ENCODE results near the gene PACS2. TPM values are rescaled to one million over a fixed set of nuclear protein-coding genes. Genes with fewer than 3 reads are reported as not detected.

Gene PACS2
- total and polyA plus RNA-seq, 2 experiments from 2014 or later, result 41.1 to 54.5 TPM

DNA sequence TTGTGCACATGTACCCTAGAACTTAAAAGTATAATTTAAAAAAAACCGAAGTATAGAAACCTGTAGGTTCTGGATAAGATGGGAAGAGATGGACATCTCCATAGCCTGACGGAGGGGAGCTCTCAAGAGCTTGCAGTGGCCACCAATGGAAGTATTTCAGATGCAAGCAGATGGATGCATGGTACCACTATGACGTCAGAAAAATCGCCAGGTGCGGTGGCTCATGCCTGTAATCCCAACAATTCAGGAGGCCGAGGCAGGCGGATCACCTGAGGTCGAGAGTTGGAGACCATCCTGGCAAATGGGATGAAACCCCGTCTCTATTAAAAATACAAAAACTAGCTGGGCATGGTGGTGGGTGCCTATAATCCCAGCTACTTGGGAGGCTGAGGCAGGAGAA, 87.2 kb downstream of the PACS2 start:
- peaks cover 3% of the 10 kb centered on the region for H3K36me3 ChIP-seq (replicated peaks; ENCODE audit: insufficient read depth, low read depth)
- H4K20me1 ChIP-seq (ENCODE audit: insufficient read depth, poor library complexity, severe bottlenecking), result no peaks in the 10 kb centered on the region
- DNase-seq (ENCODE audit: low spot score), result no peak
- H3K4me3 ChIP-seq, result no peak overlapping the region
- no peaks in the 10 kb centered on the region for H3K9me2 ChIP-seq (replicated peaks; ENCODE audit: insufficient read depth)
- no peak overlapping the region for H3K4me2 ChIP-seq
- TF ChIP-seq, protein P1, sequence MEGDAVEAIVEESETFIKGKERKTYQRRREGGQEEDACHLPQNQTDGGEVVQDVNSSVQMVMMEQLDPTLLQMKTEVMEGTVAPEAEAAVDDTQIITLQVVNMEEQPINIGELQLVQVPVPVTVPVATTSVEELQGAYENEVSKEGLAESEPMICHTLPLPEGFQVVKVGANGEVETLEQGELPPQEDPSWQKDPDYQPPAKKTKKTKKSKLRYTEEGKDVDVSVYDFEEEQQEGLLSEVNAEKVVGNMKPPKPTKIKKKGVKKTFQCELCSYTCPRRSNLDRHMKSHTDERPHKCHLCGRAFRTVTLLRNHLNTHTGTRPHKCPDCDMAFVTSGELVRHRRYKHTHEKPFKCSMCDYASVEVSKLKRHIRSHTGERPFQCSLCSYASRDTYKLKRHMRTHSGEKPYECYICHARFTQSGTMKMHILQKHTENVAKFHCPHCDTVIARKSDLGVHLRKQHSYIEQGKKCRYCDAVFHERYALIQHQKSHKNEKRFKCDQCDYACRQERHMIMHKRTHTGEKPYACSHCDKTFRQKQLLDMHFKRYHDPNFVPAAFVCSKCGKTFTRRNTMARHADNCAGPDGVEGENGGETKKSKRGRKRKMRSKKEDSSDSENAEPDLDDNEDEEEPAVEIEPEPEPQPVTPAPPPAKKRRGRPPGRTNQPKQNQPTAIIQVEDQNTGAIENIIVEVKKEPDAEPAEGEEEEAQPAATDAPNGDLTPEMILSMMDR (IDR thresholded peaks at IDR 0.05; ENCODE audit: poor library complexity), result no peak
- no peak for TF ChIP-seq EZH2 (IDR thresholded peaks at IDR 0.05; ENCODE audit: borderline replicate concordance)
- TF ChIP-seq EZH2phosphoT487 (IDR thresholded peaks at IDR 0.05; ENCODE audit: low read depth, severe bottlenecking, unreplicated experiment), result no peak
- WGBS (ENCODE audit: low lambda C conversion rate, missing lambda C conversion rate), result 99% methylated on average over 9 of the region's 9 CpGs
- no peaks in the 10 kb centered on the region for H3K27me3 ChIP-seq
- H3K79me2 ChIP-seq, result peaks cover 10% of the 10 kb centered on the region
- no peak overlapping the region for H3K27ac ChIP-seq
- no peak overlapping the region for H2AFZ ChIP-seq
- no peaks in the 10 kb centered on the region for H3K9me3 ChIP-seq (ENCODE audit: low read depth)
- H3K4me1 ChIP-seq (ENCODE audit: insufficient read depth), result peaks cover 14% of the 10 kb centered on the region

DNA sequence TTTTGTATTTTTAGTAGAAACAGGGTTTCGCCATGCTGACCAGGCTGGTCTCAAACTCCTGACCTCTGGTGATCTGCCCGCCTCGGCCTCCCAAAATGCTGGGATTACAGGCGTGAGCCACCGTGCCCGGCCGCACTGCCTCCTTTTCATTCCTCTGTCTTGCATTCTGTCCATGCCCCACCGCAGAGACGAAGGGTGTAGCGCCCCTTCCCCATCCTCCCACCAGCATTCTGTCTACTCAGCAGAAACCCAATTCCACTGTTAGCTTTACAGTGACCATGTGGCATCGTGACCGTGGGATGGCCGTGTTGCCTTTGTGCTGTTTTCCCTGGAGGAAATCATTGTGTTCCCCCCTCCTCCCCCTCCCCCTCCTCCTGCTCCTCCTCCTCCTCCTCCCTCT, 94.0 kb downstream of the PACS2 start:
- Histone ChIP-seq H2AFZ (no peak overlapping the region), H3K79me2 (no peaks in the 10 kb centered on the region), H3K36me3 (replicated peaks; ENCODE audit: insufficient read depth, low read depth) (no peaks in the 10 kb centered on the region), H4K20me1 (ENCODE audit: insufficient read depth, poor library complexity, severe bottlenecking) (no peaks in the 10 kb centered on the region), H3K27ac (no peak overlapping the region), H3K27me3 (peaks cover 20% of the 10 kb centered on the region), H3K4me3 (no peak overlapping the region), H3K9me2 (replicated peaks; ENCODE audit: insufficient read depth) (no peaks in the 10 kb centered on the region), H3K9me3 (ENCODE audit: low read depth) (no peaks in the 10 kb centered on the region), H3K4me1 (ENCODE audit: insufficient read depth) (peaks cover 10% of the 10 kb centered on the region), H3K4me2 (no peak overlapping the region)
- no peak for DNase-seq (ENCODE audit: low spot score)
- WGBS (ENCODE audit: low lambda C conversion rate, missing lambda C conversion rate), result 92% methylated on average over 10 of the region's 13 CpGs
- no peak for TF ChIP-seq EZH2 (IDR thresholded peaks at IDR 0.05; ENCODE audit: borderline replicate concordance)
- TF ChIP-seq EZH2phosphoT487 (IDR thresholded peaks at IDR 0.05; ENCODE audit: low read depth, severe bottlenecking, unreplicated experiment), result no peak
- TF ChIP-seq, protein P1 (IDR thresholded peaks at IDR 0.05; ENCODE audit: poor library complexity), result no peak

DNA sequence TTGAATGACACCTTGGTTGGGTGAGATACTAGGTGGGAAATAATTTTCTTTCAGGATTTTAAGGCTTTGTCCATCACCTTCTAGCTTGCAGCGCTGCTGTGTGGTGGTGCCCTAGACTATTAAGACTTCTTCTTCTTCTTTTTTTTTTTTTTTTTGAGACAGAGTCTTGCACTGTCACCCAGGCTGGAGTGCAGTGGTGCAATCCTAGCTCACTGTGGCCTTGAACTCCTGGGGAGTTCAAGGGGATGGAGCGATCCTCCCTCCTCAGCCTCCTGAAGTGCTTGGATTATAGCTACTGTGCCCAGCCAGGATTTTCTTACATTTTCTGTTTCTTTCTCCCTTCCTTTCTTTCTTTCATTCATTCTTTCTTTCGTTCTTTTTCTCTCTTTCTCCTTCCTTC, 94.8 kb downstream of the PACS2 start:
- TF ChIP-seq, protein P1 (IDR thresholded peaks at IDR 0.05; ENCODE audit: poor library complexity), result no peak
- no peak for TF ChIP-seq EZH2phosphoT487 (IDR thresholded peaks at IDR 0.05; ENCODE audit: low read depth, severe bottlenecking, unreplicated experiment)
- TF ChIP-seq EZH2 (IDR thresholded peaks at IDR 0.05; ENCODE audit: borderline replicate concordance), result no peak
- Histone ChIP-seq H3K9me2 (replicated peaks; ENCODE audit: insufficient read depth) (no peaks in the 10 kb centered on the region), H3K27ac (no peak overlapping the region), H3K4me2 (no peak overlapping the region), H3K4me3 (no peak overlapping the region), H2AFZ (no peak overlapping the region), H4K20me1 (ENCODE audit: insufficient read depth, poor library complexity, severe bottlenecking) (no peaks in the 10 kb centered on the region), H3K9me3 (ENCODE audit: low read depth) (no peaks in the 10 kb centered on the region), H3K27me3 (peaks cover 20% of the 10 kb centered on the region), H3K4me1 (ENCODE audit: insufficient read depth) (peaks cover 10% of the 10 kb centered on the region), H3K36me3 (replicated peaks; ENCODE audit: insufficient read depth, low read depth) (no peaks in the 10 kb centered on the region), H3K79me2 (no peaks in the 10 kb centered on the region)
- WGBS (ENCODE audit: low lambda C conversion rate, missing lambda C conversion rate), result 94% methylated on average over 3 of the region's 3 CpGs
- no peak for DNase-seq (ENCODE audit: low spot score)

DNA sequence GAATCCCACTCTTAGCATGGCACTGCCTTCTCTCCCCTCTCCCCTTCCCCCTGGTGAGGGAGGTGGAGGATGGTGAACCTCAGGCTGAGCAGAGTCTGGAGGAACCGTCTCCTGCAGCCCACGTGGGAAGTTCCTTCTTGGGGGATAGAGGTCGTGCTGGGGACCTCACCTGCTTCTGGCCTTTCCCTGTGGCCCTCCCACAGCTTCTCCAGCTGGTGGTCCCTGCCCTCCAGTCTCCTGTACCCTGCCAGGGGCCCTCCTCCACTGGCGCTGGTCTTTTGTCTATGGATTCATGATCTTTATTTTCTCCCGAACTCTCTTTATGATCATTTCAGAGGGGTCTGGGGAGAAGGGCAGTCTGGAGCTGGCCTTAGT, 96.1 kb downstream of the PACS2 start:
- 47% methylated on average over 5 of the region's 5 CpGs for WGBS (ENCODE audit: low lambda C conversion rate, missing lambda C conversion rate)
- H3K4me2 ChIP-seq, result peak overlapping the region; percentile 93
- no peak for DNase-seq (ENCODE audit: low spot score)
- H3K9me2 ChIP-seq (replicated peaks; ENCODE audit: insufficient read depth), result no peaks in the 10 kb centered on the region
- no peak overlapping the region for H3K27ac ChIP-seq
- no peaks in the 10 kb centered on the region for H3K9me3 ChIP-seq (ENCODE audit: low read depth)
- TF ChIP-seq EZH2phosphoT487 (IDR thresholded peaks at IDR 0.05; ENCODE audit: low read depth, severe bottlenecking, unreplicated experiment), result no peak
- TF ChIP-seq, protein P1 (IDR thresholded peaks at IDR 0.05; ENCODE audit: poor library complexity), result no peak
- no peak for TF ChIP-seq EZH2 (IDR thresholded peaks at IDR 0.05; ENCODE audit: borderline replicate concordance)
- H3K36me3 ChIP-seq (replicated peaks; ENCODE audit: insufficient read depth, low read depth), result no peaks in the 10 kb centered on the region
- no peak overlapping the region for H2AFZ ChIP-seq
- H3K4me1 ChIP-seq (ENCODE audit: insufficient read depth), result peaks cover 10% of the 10 kb centered on the region
- no peaks in the 10 kb centered on the region for H4K20me1 ChIP-seq (ENCODE audit: insufficient read depth, poor library complexity, severe bottlenecking)
- H3K79me2 ChIP-seq, result no peaks in the 10 kb centered on the region
- H3K27me3 ChIP-seq, result peaks cover 20% of the 10 kb centered on the region
- H3K4me3 ChIP-seq, result no peak overlapping the region
